ENCODE data around the gene CALY. TPM values are rescaled to one million over a fixed set of nuclear protein-coding genes. Genes with fewer than 3 reads are reported as not detected.

Gene CALY
- total RNA-seq, 1 donor from 2014 or later, result 3.5 TPM

DNA sequence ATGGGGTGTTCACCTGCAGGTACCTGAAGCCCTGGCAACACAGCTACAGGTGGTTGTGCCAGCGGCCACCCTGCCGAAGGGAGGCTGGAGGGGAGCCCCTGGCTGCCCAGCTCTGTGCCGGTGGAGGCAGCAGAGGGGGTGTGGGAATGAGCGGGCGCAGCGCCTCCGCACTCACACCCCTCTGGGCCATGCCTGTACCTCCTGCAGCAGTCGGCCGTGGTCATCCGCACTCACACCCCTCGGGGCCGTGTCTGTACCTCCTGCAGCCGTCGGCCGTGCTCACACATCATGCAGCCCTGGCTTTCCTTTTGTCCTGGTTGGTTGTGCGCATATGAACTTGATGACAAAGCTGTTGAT lies 26.3 kb downstream of the CALY start:
- TF ChIP-seq, protein P1, sequence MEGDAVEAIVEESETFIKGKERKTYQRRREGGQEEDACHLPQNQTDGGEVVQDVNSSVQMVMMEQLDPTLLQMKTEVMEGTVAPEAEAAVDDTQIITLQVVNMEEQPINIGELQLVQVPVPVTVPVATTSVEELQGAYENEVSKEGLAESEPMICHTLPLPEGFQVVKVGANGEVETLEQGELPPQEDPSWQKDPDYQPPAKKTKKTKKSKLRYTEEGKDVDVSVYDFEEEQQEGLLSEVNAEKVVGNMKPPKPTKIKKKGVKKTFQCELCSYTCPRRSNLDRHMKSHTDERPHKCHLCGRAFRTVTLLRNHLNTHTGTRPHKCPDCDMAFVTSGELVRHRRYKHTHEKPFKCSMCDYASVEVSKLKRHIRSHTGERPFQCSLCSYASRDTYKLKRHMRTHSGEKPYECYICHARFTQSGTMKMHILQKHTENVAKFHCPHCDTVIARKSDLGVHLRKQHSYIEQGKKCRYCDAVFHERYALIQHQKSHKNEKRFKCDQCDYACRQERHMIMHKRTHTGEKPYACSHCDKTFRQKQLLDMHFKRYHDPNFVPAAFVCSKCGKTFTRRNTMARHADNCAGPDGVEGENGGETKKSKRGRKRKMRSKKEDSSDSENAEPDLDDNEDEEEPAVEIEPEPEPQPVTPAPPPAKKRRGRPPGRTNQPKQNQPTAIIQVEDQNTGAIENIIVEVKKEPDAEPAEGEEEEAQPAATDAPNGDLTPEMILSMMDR (IDR thresholded peaks at IDR 0.05), result no peak
- Mint-ChIP-seq H3K4me1 (ENCODE audit: unreplicated experiment) (peaks cover 16% of the 10 kb centered on the region), H3K27me3 (ENCODE audit: unreplicated experiment) (no peaks in the 10 kb centered on the region), H3K27ac (ENCODE audit: unreplicated experiment) (no peak overlapping the region), H3K9me3 (ENCODE audit: unreplicated experiment) (no peaks in the 10 kb centered on the region), H3K36me3 (ENCODE audit: unreplicated experiment) (peaks cover 12% of the 10 kb centered on the region), H3K4me3 (ENCODE audit: unreplicated experiment) (peak overlapping the region; percentile 22)
- no peak for DNase-seq (ENCODE audit: extremely low spot score, unreplicated experiment)

DNA sequence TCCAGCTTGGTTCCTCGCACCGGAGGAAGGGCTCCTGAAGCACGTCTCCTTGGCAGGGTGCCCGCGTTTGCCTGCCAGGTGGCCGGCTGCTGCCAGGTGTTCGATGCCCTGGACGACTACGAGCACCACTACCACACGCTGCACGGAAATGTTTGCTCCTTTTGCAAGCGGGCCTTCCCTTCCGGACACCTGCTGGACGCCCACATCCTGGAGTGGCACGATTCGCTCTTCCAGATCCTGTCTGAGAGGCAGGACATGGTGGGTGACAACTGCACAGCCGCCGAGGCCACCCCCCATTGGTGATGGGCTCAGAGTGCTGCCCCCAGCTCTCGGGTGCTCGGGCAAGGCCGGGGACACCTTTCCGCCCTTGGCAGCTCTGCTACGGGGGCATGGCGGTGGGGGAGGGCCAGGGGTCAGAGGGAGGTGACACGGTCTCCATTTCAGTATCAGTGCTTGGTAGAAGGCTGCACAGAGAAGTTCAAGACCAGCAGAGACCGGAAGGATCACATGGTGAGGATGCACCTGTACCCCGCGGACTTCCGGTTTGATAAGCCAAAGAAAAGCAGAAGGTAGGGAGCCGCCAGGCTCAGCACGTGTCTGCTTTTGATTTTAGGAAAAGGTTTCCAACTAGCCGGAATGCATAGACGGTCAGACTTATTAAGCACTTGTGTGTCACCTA lies 26.8 kb downstream of the CALY start:
- no peaks in the 10 kb centered on the region for H3K27me3 Mint-ChIP-seq (ENCODE audit: unreplicated experiment)
- DNase-seq (ENCODE audit: extremely low spot score, unreplicated experiment), result no peak
- H3K27ac Mint-ChIP-seq (ENCODE audit: unreplicated experiment), result no peak overlapping the region
- peaks cover 13% of the 10 kb centered on the region for H3K36me3 Mint-ChIP-seq (ENCODE audit: unreplicated experiment)
- no peaks in the 10 kb centered on the region for H3K9me3 Mint-ChIP-seq (ENCODE audit: unreplicated experiment)
- peaks cover 17% of the 10 kb centered on the region for H3K4me1 Mint-ChIP-seq (ENCODE audit: unreplicated experiment)
- TF ChIP-seq, protein P1 (IDR thresholded peaks at IDR 0.05), result no peak
- H3K4me3 Mint-ChIP-seq (ENCODE audit: unreplicated experiment), result peak overlapping the region; percentile 42

DNA sequence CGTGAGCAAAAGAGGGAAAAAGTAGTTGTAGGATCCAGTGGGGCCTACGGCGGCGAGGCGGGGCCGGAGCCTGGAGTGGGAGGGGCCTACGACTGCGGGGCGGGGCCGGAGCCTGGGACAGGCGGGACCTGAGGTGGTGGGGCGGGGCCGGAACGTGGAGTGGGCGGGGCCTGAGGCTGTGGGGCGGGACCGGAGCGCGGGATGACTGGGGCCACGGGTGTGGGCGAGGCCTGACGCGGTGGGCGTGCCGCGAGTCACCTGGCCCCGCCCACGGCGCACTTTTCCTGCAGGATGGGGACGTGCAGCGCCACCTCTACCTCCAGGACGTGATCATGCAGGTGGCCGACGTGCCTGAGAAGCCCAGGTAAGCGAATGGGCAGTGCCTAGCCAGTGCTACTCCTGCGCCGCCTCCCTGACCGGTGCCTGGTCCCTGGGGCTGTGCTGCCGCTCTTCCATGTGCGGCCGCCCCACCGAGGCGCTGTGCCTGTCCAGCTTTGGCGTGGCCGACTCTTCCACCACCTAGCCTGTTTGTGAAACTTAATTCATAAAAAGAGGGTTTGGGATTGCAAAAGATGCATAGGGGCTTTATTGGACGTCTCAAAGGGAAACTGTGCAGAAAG lies 27.5 kb downstream of the CALY start:
- TF ChIP-seq, protein P1 (IDR thresholded peaks at IDR 0.05), result no peak
- Mint-ChIP-seq H3K4me3 (ENCODE audit: unreplicated experiment) (peak overlapping the region; percentile 68), H3K9me3 (ENCODE audit: unreplicated experiment) (no peaks in the 10 kb centered on the region), H3K27ac (ENCODE audit: unreplicated experiment) (no peak overlapping the region), H3K36me3 (ENCODE audit: unreplicated experiment) (peaks cover 13% of the 10 kb centered on the region), H3K27me3 (ENCODE audit: unreplicated experiment) (no peaks in the 10 kb centered on the region), H3K4me1 (ENCODE audit: unreplicated experiment) (peaks cover 17% of the 10 kb centered on the region)
- peak; percentile 97 for DNase-seq (ENCODE audit: extremely low spot score, unreplicated experiment)

DNA sequence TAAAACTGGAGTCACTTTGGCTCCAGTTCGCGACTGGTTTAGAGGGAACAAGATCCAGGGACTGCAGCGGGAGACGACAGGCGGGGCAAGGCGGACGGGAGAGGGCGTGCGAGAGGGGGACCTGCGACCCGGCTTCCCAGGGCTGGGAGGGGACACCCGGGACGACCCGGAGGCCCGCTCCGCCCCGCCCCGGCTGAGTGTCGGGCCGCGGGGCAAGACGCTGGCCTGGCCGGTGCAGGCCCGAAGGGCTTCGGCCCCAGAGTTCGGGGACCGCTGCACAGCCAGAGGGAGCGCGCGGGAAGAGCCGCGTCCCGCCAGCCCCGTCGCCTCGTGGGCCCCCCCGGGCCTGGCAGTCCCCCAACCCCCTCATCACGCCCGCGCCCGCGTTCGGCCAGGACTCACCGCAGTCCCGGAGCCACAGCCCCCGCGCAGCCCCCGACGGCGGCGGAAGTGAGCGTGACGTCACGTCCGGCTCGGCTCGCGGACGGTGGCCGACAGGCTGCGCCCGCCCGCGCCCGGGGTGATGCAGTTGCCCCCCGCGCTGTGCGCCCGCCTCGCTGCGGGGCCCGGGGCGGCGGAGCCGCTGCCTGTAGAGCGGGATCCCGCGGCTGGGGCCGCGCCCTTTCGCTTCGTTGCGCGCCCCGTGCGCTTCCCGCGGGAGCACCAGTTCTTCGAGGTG lies 28.1 kb downstream of the CALY start, which contains the start of the genes TUBGCP2 and ZNF511:
TUBGCP2 (minus strand) TSS at position 452 of the 679 bp plus-strand sequence. CDS start 5,931 bp downstream, outside the sequence.
ZNF511 (plus strand) TSS at position 494 of the 679 bp plus-strand sequence; CDS start at position 524, 30 bp downstream.
- peaks cover 17% of the 10 kb centered on the region for H3K4me1 Mint-ChIP-seq (ENCODE audit: unreplicated experiment)
- peak within 1 kb of the TSS; percentile 97 for H3K27ac Mint-ChIP-seq (ENCODE audit: unreplicated experiment)
- H3K4me3 Mint-ChIP-seq (ENCODE audit: unreplicated experiment), result peak within 1 kb of the TSS; percentile 90
- H3K9me3 Mint-ChIP-seq (ENCODE audit: unreplicated experiment), result no peaks in the 10 kb centered on the region
- peaks cover 13% of the 10 kb centered on the region for H3K36me3 Mint-ChIP-seq (ENCODE audit: unreplicated experiment)
- TF ChIP-seq, protein P1 (IDR thresholded peaks at IDR 0.05), result no peak
- DNase-seq (ENCODE audit: extremely low spot score, unreplicated experiment), result peak; percentile 95
- no peaks in the 10 kb centered on the region for H3K27me3 Mint-ChIP-seq (ENCODE audit: unreplicated experiment)

Data from osteocyte (in vitro differentiated cells).